ENCODE measurements around the gene PTPN3. TPM values are rescaled to one million over a fixed set of nuclear protein-coding genes. Genes with fewer than 3 reads are reported as not detected.

The PTPN3 gene
- total RNA-seq, 2 donors from 2014 or later = 16.9 to 20.3 TPM

GRCh38 chr9:109466623-109467590, 31.2 kb downstream of the PTPN3 start:
- H3K9me3 ChIP-seq = no peaks in the 10 kb centered on the region

GRCh38 chr9:109463924-109464625, 34.0 kb downstream of the PTPN3 start:
- Histone ChIP-seq H3K36me3 (peaks cover 2% of the 10 kb centered on the region), H3K4me1 (ENCODE audit: control insufficient read depth in 1 of 2, low read depth in 2 of 2) (no peaks in the 10 kb centered on the region), H3K9me3 (no peaks in the 10 kb centered on the region), H3K4me3 (no peak overlapping the region), H3K27me3 (replicated peaks; ENCODE audit: insufficient read depth) (no peaks in the 10 kb centered on the region), H3K27ac (no peak overlapping the region)
- ATAC-seq (ENCODE audit: insufficient number of reproducible peaks, low FRiP score, low read depth) (no peak), DNase-seq (ENCODE audit: low spot score) (no peak)
- no peak for TF ChIP-seq CTCF (IDR thresholded peaks at IDR 0.05)

More at GRCh38 chr9:109466623-109467590, 31.2 kb downstream of the PTPN3 start:
- DNase-seq (ENCODE audit: low spot score) (no peak), ATAC-seq (ENCODE audit: insufficient number of reproducible peaks, low FRiP score, low read depth) (no peak)
- no peak overlapping the region for H3K27ac ChIP-seq
- no peak for TF ChIP-seq CTCF (IDR thresholded peaks at IDR 0.05)
- H3K27me3 ChIP-seq (replicated peaks; ENCODE audit: insufficient read depth) = no peaks in the 10 kb centered on the region
- H3K4me3 ChIP-seq = no peak overlapping the region
- H3K4me1 ChIP-seq (ENCODE audit: control insufficient read depth in 1 of 2, low read depth in 2 of 2) = peaks cover 2 to 13% of the 10 kb centered on the region in 2 donors
- H3K36me3 ChIP-seq = peaks cover 2% of the 10 kb centered on the region

GRCh38 chr9:109460576-109460975, 37.5 kb downstream of the PTPN3 start:
- DNase-seq (ENCODE audit: low spot score) = no peak
- H3K36me3 ChIP-seq = peaks cover 12% of the 10 kb centered on the region
- H3K9me3 ChIP-seq = no peaks in the 10 kb centered on the region
- TF ChIP-seq CTCF (IDR thresholded peaks at IDR 0.05) = no peak
- ATAC-seq (ENCODE audit: insufficient number of reproducible peaks, low FRiP score, low read depth) = no peak
- no peak overlapping the region for H3K27ac ChIP-seq
- no peaks in the 10 kb centered on the region for H3K4me1 ChIP-seq (ENCODE audit: control insufficient read depth in 1 of 2, low read depth in 2 of 2)
- H3K4me3 ChIP-seq = no peak overlapping the region
- H3K27me3 ChIP-seq (replicated peaks; ENCODE audit: insufficient read depth) = no peaks in the 10 kb centered on the region

- no peaks in the 10 kb centered on the region for H3K9me3 ChIP-seq
- H3K4me1 ChIP-seq (ENCODE audit: control insufficient read depth in 1 of 2, low read depth in 2 of 2) = no peaks in the 10 kb centered on the region
- no peak overlapping the region for H3K27ac ChIP-seq
- no peak for DNase-seq (ENCODE audit: low spot score)
- no peak for TF ChIP-seq CTCF (IDR thresholded peaks at IDR 0.05)
- no peaks in the 10 kb centered on the region for H3K27me3 ChIP-seq (replicated peaks; ENCODE audit: insufficient read depth)
- ATAC-seq (ENCODE audit: insufficient number of reproducible peaks, low FRiP score, low read depth) = no peak
- peaks cover 14% of the 10 kb centered on the region for H3K36me3 ChIP-seq
- no peak overlapping the region for H3K4me3 ChIP-seq
These were observed 38.7 kb downstream of the PTPN3 start for GRCh38 chr9:109459423-109459822.
